Glutamatergic neuron (in vitro differentiated cells): ENCODE data around the gene MBNL1. TPM values are rescaled to one million over a fixed set of nuclear protein-coding genes. Genes with fewer than 3 reads are reported as not detected.

Source experiments
- DNase-seq: peaks from one replicate; pipeline ENCODE4 v3.0.0; 2022
- H3K27ac Mint-ChIP-seq: one replicate; pipeline ENCODE4 v1.8.0; 2020; ENCODE audit warnings: mild to moderate bottlenecking, mixed read lengths, inconsistent platforms; ENCODE audit not compliant: unreplicated experiment
- H3K27me3 Mint-ChIP-seq: one replicate; pipeline ENCODE4 v1.8.0; 2020; ENCODE audit warnings: mild to moderate bottlenecking, moderate library complexity, mixed read lengths, inconsistent platforms; ENCODE audit not compliant: unreplicated experiment
- H3K36me3 Mint-ChIP-seq: one replicate; pipeline ENCODE4 v1.8.0; 2020; ENCODE audit warnings: mild to moderate bottlenecking, mixed read lengths, inconsistent platforms; ENCODE audit not compliant: unreplicated experiment
- H3K4me1 Mint-ChIP-seq: one replicate; pipeline ENCODE4 v1.8.0; 2020; ENCODE audit warnings: mild to moderate bottlenecking, low read depth, mixed read lengths, inconsistent platforms; ENCODE audit not compliant: unreplicated experiment
- H3K4me3 Mint-ChIP-seq: one replicate; pipeline ENCODE4 v1.8.0; 2020; ENCODE audit warnings: mild to moderate bottlenecking, mixed read lengths, inconsistent platforms; ENCODE audit not compliant: unreplicated experiment
- H3K9me3 Mint-ChIP-seq: one replicate; pipeline ENCODE4 v1.8.0; 2020; ENCODE audit warnings: mild to moderate bottlenecking, moderate library complexity, mixed read lengths, inconsistent platforms; ENCODE audit not compliant: unreplicated experiment
- total RNA-seq: library from RNA; stranded (reverse); fragmentation: NEBNext Ultra II Directional; extraction: Animal tissue kit (Norgen Biotek cat#: 25700); gene quantifications from one replicate; pipeline ENCODE4 v1.2.1, GENCODE V29; 2021; ENCODE audit not compliant: unreplicated experiment
- TF ChIP-seq, protein P1 (sequence below): fragments of 200-600 bp; sonication (generic); IDR thresholded peaks from one replicate; pipeline ENCODE4 v1.5.0; 2021; ENCODE audit not compliant: partially characterized antibody, unreplicated experiment

The MBNL1 gene
- total RNA-seq, 1 donor from 2014 or later: 36.6 TPM

DNA sequence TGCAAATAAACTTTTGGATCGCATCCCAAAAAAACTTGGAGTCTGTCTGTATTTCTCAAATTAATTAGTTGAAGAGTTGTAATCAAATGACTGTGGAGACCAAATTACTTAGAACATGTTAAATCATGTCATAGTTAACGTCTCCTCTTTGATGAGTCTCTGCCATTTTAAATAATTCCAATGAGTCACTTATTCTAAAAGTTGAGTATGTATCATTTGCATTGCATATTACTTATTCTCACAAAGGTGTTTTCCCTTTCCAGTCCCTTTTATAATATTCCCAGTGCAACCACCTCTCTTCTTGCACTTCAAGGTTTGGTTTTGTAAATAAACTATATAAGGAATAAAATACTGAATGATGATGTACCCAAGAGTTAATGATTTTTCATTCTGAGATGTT is 36.0 kb upstream of the MBNL1 start:
- no peak for DNase-seq
- TF ChIP-seq, protein P1, sequence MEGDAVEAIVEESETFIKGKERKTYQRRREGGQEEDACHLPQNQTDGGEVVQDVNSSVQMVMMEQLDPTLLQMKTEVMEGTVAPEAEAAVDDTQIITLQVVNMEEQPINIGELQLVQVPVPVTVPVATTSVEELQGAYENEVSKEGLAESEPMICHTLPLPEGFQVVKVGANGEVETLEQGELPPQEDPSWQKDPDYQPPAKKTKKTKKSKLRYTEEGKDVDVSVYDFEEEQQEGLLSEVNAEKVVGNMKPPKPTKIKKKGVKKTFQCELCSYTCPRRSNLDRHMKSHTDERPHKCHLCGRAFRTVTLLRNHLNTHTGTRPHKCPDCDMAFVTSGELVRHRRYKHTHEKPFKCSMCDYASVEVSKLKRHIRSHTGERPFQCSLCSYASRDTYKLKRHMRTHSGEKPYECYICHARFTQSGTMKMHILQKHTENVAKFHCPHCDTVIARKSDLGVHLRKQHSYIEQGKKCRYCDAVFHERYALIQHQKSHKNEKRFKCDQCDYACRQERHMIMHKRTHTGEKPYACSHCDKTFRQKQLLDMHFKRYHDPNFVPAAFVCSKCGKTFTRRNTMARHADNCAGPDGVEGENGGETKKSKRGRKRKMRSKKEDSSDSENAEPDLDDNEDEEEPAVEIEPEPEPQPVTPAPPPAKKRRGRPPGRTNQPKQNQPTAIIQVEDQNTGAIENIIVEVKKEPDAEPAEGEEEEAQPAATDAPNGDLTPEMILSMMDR: no peak
- Mint-ChIP-seq H3K4me1 (peaks cover 3% of the 10 kb centered on the region), H3K4me3 (no peak overlapping the region), H3K9me3 (no peaks in the 10 kb centered on the region), H3K27me3 (peaks cover 2% of the 10 kb centered on the region), H3K36me3 (no peaks in the 10 kb centered on the region), H3K27ac (no peak overlapping the region)

DNA sequence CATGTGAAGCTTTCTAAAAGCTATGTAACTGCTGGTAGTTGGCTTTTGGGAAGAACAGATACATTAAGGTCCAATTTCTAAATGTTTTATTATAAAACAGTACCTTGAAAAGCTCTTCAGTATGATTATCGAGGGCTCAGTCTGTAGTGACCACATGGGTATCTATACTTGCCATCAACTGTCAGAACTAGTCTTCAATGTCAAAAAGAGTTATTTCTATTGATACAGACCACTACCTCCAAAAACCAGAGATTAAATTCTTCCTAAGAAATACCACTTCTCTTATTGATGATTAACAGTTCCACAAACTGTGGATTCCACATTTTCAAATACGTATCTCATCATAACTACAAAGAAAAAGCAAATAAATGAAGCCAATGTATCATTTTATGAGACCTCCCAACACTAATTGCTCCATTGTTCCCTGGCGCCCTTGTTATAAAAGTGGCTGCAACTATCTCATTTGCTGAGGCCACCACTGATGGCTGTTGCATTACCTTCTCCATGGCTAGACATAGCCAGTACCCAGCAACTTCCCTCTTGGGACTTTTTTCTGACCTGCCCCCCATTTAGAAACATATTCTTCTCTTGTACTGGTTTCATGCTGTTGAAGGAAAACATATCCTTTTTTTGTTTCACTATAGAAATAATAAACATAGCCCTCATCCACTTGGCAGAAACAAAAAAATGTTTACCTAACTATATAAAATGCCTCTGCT is 33.9 kb upstream of the MBNL1 start:
- Mint-ChIP-seq H3K27me3 (peaks cover 2% of the 10 kb centered on the region), H3K4me3 (no peak overlapping the region), H3K9me3 (no peaks in the 10 kb centered on the region), H3K4me1 (peaks cover 3% of the 10 kb centered on the region), H3K27ac (no peak overlapping the region), H3K36me3 (no peaks in the 10 kb centered on the region)
- TF ChIP-seq, protein P1: no peak
- DNase-seq: no peak

DNA sequence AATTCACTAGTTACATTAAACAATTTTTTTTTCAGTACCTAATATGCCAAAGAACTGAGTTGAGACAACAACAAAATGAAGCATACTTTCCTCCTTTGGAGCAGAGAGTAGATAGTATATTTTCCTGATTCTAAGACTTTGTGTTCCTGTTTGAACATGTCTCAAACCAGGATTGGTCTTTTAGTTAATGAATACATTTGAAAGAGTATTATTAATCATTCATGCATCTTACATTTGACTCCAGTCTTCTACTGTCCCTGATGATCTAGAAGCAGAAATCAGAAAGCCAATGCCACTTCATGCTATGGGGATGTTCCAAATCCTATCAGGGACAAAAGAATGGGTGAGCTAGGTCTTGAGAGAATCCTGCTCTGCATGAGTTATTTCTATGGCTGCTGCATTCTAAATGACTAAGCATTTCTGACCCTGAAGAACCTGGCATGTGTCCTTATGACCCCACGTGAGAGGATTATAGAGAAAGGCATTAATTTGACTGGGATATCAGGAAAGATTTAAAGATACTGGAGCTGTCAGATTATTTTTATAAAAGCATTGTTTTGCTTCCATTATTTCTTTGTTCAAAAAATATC is 32.9 kb upstream of the MBNL1 start:
- H3K9me3 Mint-ChIP-seq: no peaks in the 10 kb centered on the region
- TF ChIP-seq, protein P1: no peak
- peaks cover 1% of the 10 kb centered on the region for H3K27me3 Mint-ChIP-seq
- no peak for DNase-seq
- no peaks in the 10 kb centered on the region for H3K36me3 Mint-ChIP-seq
- no peak overlapping the region for H3K27ac Mint-ChIP-seq
- peaks cover 3% of the 10 kb centered on the region for H3K4me1 Mint-ChIP-seq
- H3K4me3 Mint-ChIP-seq: no peak overlapping the region

DNA sequence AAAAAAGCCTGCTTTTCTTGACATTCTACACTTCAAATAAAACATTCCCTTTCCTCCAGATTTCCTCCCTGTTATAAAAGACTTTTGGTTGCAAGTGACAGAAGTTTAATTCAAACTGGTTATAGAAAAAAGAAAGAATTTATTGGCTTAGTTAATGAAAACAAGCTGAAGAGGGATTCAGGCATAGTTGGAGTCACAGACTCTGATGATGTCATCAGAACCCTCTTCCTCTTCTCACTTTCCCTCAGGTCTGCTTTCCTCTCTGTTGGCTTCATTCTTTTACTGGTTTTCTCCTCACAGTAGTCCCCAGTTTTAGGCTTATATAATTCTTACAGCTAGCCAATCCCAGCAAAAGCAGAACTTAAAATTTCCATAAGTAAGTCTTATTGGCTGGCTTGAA is 32.0 kb upstream of the MBNL1 start:
- H3K4me3 Mint-ChIP-seq: no peak overlapping the region
- TF ChIP-seq, protein P1: no peak
- no peak for DNase-seq
- H3K36me3 Mint-ChIP-seq: no peaks in the 10 kb centered on the region
- H3K9me3 Mint-ChIP-seq: no peaks in the 10 kb centered on the region
- no peak overlapping the region for H3K27ac Mint-ChIP-seq
- H3K27me3 Mint-ChIP-seq: peaks cover 2% of the 10 kb centered on the region
- peaks cover 3% of the 10 kb centered on the region for H3K4me1 Mint-ChIP-seq
